Glomerular visceral epithelial cell (primary cell): Measurements from ENCODE around the gene PAK6.

Experiments
- DNase-seq: peaks from one replicate; pipeline ENCODE4 v3.0.0-alpha.2; 2016; ENCODE audit errors: extremely low spot score

Gene PAK6

GRCh38 chr15:40241269-40242212 is 2.7 kb downstream of the PAK6 start:
- DNase-seq = no peak

- DNase-seq = no peak
Observed at GRCh38 chr15:40242213-40242599, 3.3 kb downstream of the PAK6 start.

- DNase-seq = no peak
Observed at GRCh38 chr15:40242601-40243000, 3.7 kb downstream of the PAK6 start.

GRCh38 chr15:40243126-40243810 is 4.4 kb downstream of the PAK6 start:
- no peak for DNase-seq

GRCh38 chr15:40244961-40245523 is 6.2 kb downstream of the PAK6 start:
- DNase-seq = no peak

- DNase-seq = no peak
Observed at GRCh38 chr15:40245666-40246450, 7.0 kb downstream of the PAK6 start.

GRCh38 chr15:40246496-40247280 is 7.8 kb downstream of the PAK6 start:
- no peak for DNase-seq

GRCh38 chr15:40247406-40247971 is 8.6 kb downstream of the PAK6 start:
- no peak for DNase-seq

- DNase-seq = no peak
Observed at GRCh38 chr15:40248006-40248783, 9.3 kb downstream of the PAK6 start.

- DNase-seq = no peak
Observed at GRCh38 chr15:40249477-40250303, 10.8 kb downstream of the PAK6 start.

GRCh38 chr15:40250304-40250656 is 11.4 kb downstream of the PAK6 start:
- no peak for DNase-seq

GRCh38 chr15:40250771-40251483 is 12.1 kb downstream of the PAK6 start:
- no peak for DNase-seq

GRCh38 chr15:40251486-40252140 is 12.8 kb downstream of the PAK6 start:
- DNase-seq = no peak

- DNase-seq = no peak
Observed at GRCh38 chr15:40252141-40252437, 13.2 kb downstream of the PAK6 start.

- no peak for DNase-seq
Observed at GRCh38 chr15:40252438-40253166, 13.7 kb downstream of the PAK6 start.

- no peak for DNase-seq
Observed at GRCh38 chr15:40253167-40253790, 14.4 kb downstream of the PAK6 start.

GRCh38 chr15:40254452-40254851 is 15.6 kb downstream of the PAK6 start:
- no peak for DNase-seq
